RWPE2 (cell line): Measurements from ENCODE around the gene CAPZB.
A peak's percentile ranks its signal among the peaks of the same experiment; 100 is the strongest.

ENCODE experiments used
- ATAC-seq: fragments of 200-7000 bp; cut with Tn5 transposase; 3 replicates; pipeline ENCODE4 v1.9.1; 2021; ENCODE audit warnings: low read depth
- DNase-seq: peaks from one replicate; pipeline ENCODE4 v3.0.0-alpha.2; 2020; ENCODE audit warnings: low spot score
- H3K27ac ChIP-seq: fragments of 450-650 bp; 2 replicates; pipeline ENCODE4 v1.5.1; 2017; ENCODE audit warnings: mild to moderate bottlenecking; ENCODE audit not compliant: poor library complexity, severe bottlenecking
- H3K27me3 ChIP-seq: fragments of 250-450 bp; sonication (Bioruptor Pico); 2 replicates; pipeline ENCODE4 v1.5.1; 2021; ENCODE audit warnings: mild to moderate bottlenecking, moderate library complexity; ENCODE audit not compliant: insufficient read depth, poor library complexity, severe bottlenecking
- H3K36me3 ChIP-seq: fragments of 250-450 bp; sonication (Bioruptor Pico); 2 replicates; pipeline ENCODE4 v1.5.1; 2020; ENCODE audit warnings: low read depth, mild to moderate bottlenecking, moderate library complexity
- H3K4me1 ChIP-seq: fragments of 250-450 bp; sonication (Bioruptor Pico); 2 replicates; pipeline ENCODE4 v1.5.1; 2021; ENCODE audit warnings: mild to moderate bottlenecking, moderate library complexity; ENCODE audit not compliant: insufficient read depth, poor library complexity, severe bottlenecking
- H3K4me3 ChIP-seq: fragments of 250-450 bp; sonication (Bioruptor Pico); 2 replicates; pipeline ENCODE4 v1.5.1; 2021; ENCODE audit warnings: mild to moderate bottlenecking, moderate library complexity; ENCODE audit not compliant: severe bottlenecking
- H3K9me3 ChIP-seq: fragments of 250-450 bp; sonication (Bioruptor Pico); 2 replicates; pipeline ENCODE4 v1.5.1; 2021; ENCODE audit warnings: mild to moderate bottlenecking, moderate library complexity; ENCODE audit not compliant: severe bottlenecking
- TF ChIP-seq, protein P1 (sequence below): fragments of 450-650 bp; IDR thresholded peaks from one replicate; pipeline ENCODE4 v1.5.1; 2017; ENCODE audit warnings: mild to moderate bottlenecking, moderate library complexity; ENCODE audit not compliant: poor library complexity, severe bottlenecking

Gene CAPZB

DNA sequence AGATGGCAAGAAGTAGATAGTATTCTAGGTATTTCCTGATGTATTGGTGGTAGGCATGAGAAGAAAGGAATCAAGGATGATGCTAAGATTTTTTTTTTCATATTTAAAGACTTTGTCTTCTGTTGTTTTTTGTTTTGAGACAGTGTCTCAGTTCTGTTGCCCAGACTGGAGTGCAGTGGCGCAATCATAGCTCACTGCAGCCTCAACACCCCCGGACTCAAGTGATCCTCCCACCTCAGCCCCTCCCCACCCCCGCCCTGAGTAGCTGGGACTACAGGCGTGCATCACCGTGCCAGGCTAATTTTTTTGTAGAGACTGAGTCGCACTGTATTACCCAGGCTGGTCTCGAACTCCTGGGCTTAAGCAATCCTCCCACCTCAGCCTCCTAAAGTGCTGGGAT, 2.8 kb upstream of the CAPZB start:
- H3K4me3 ChIP-seq = no peak overlapping the region
- ATAC-seq (no peak), DNase-seq (no peak)
- H3K27ac ChIP-seq = no peak overlapping the region
- H3K36me3 ChIP-seq = peaks cover 7% of the 10 kb centered on the region
- peaks cover 5% of the 10 kb centered on the region for H3K4me1 ChIP-seq
- TF ChIP-seq, protein P1, sequence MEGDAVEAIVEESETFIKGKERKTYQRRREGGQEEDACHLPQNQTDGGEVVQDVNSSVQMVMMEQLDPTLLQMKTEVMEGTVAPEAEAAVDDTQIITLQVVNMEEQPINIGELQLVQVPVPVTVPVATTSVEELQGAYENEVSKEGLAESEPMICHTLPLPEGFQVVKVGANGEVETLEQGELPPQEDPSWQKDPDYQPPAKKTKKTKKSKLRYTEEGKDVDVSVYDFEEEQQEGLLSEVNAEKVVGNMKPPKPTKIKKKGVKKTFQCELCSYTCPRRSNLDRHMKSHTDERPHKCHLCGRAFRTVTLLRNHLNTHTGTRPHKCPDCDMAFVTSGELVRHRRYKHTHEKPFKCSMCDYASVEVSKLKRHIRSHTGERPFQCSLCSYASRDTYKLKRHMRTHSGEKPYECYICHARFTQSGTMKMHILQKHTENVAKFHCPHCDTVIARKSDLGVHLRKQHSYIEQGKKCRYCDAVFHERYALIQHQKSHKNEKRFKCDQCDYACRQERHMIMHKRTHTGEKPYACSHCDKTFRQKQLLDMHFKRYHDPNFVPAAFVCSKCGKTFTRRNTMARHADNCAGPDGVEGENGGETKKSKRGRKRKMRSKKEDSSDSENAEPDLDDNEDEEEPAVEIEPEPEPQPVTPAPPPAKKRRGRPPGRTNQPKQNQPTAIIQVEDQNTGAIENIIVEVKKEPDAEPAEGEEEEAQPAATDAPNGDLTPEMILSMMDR = peak; percentile 24
- no peaks in the 10 kb centered on the region for H3K9me3 ChIP-seq
- H3K27me3 ChIP-seq = no peaks in the 10 kb centered on the region

DNA sequence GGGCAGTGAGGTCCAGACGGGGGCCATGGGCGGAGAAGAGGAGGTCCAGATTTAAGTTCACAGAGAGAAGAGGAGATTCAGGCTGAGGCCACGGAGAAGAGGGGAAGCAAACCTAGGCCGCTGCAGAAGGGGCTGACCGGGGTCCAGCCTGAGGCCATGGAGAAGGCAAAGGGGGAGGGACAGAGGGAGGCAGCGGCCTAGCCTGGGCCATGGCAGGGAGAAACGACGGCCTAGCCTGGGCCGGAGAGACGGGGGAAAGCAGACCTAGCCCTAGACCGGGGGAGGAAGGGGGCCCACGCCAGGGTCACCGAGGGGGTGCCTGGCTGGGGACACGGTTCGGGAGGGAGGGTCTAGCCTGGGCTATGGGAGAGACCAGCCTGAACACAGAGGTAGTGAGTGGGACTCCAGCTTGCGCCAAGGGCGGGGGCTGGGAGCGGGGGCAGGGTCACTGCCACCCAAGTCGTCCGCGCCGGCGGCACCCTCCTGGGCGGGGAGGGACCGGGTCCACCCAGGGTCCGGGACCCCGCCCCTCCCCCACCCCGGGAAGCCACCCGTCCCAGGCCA, 459 bp downstream of the CAPZB start:
- Histone ChIP-seq H3K27ac (peak overlapping the region; percentile 80), H3K9me3 (no peaks in the 10 kb centered on the region), H3K27me3 (no peaks in the 10 kb centered on the region), H3K4me3 (peak overlapping the region; percentile 82), H3K4me1 (peaks cover 17% of the 10 kb centered on the region), H3K36me3 (peaks cover 26% of the 10 kb centered on the region)
- peak; percentile 68 for DNase-seq
- peak; percentile 44 for ATAC-seq
- TF ChIP-seq, protein P1 = no peak

DNA sequence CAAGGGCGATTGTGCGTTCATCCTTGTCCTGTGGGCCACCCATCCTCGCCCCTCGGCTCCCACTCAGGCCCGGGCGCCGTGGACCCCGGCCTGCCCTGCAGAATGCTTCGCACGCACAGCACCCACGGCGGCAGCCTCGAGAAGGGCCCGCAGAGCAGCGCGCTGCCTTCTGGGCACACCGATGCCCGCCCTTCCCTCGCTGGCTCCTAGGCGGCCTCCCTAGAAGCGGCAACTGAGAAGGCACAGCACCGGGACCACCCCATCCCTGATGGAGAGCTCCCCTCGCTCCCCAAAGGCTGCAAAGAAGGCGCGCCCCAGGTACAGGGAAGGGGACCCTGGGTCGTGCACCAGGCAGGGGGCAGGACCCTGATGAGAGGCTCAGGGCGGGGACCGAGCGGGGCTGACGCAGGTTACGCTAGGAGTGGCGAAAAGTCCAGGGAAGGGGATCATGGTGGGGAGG, 971 bp downstream of the CAPZB start:
- TF ChIP-seq, protein P1 = no peak
- ATAC-seq = no peak
- no peaks in the 10 kb centered on the region for H3K9me3 ChIP-seq
- H3K27me3 ChIP-seq = no peaks in the 10 kb centered on the region
- H3K27ac ChIP-seq = peak overlapping the region; percentile 80
- no peak for DNase-seq
- H3K36me3 ChIP-seq = peaks cover 29% of the 10 kb centered on the region
- H3K4me3 ChIP-seq = peak overlapping the region; percentile 82
- H3K4me1 ChIP-seq = peaks cover 17% of the 10 kb centered on the region

DNA sequence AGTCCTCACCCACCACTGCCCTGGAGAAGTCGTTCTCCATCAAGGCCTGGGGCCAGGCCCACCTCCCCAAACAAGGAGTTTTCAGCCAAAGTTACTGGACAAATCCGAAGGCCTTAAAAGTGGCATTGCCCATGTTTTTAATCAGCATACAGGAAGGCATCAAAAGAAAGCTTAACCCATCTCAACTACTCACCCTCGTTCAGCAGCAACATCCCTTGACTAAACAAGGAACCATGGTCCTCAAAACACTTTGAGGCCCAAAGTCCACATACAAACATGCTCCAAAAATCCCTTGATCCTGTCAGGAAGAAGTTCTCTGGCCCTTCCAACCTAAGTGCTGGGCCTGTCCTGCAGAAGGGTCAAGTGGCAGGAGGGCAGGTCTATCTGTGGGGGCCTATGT, 1.6 kb downstream of the CAPZB start:
- H3K27ac ChIP-seq = no peak overlapping the region
- DNase-seq = no peak
- H3K27me3 ChIP-seq = no peaks in the 10 kb centered on the region
- TF ChIP-seq, protein P1 = no peak
- H3K36me3 ChIP-seq = peaks cover 31% of the 10 kb centered on the region
- H3K4me1 ChIP-seq = peaks cover 17% of the 10 kb centered on the region
- no peaks in the 10 kb centered on the region for H3K9me3 ChIP-seq
- H3K4me3 ChIP-seq = peak overlapping the region; percentile 82
- ATAC-seq = no peak

DNA sequence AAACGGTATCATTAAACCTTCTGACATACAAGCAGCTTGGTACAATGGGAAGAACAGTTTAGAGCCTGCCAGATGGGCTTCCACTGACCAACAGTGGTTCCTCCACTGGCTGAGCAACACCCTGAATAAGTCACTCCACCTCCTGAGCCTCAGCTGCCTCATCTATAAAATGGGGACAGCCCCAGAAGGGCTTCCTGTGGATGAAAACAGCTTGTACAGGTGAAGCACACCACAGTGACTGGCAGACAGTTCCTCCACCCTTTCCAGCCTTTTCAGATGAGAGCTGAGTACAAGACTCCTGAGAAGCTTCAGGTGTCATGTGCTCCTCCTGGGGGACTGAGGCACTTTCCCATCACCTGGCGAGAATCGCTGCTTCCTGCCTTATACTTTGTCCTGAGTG, 2.1 kb downstream of the CAPZB start:
- ATAC-seq (no peak), DNase-seq (no peak)
- Histone ChIP-seq H3K27me3 (no peaks in the 10 kb centered on the region), H3K9me3 (no peaks in the 10 kb centered on the region), H3K4me1 (peaks cover 17% of the 10 kb centered on the region), H3K27ac (no peak overlapping the region), H3K36me3 (peaks cover 35% of the 10 kb centered on the region), H3K4me3 (no peak overlapping the region)
- TF ChIP-seq, protein P1 = no peak
